B cell (primary cell): ENCODE measurements around the gene ARHGAP26. TPM values are rescaled to one million over a fixed set of nuclear protein-coding genes. Genes with fewer than 3 reads are reported as not detected.

ENCODE experiments used
- ATAC-seq: fragments of 200-7000 bp; cut with Tn5 transposase; one replicate; pipeline ENCODE4 v1.10.0; 2021; ENCODE audit warnings: low read depth, mild to moderate bottlenecking, moderate number of reproducible peaks, moderate library complexity
- CTCF ChIA-PET: fragments of 350-600 bp; sonication (Branson Sonifier 250); formaldehyde crosslinking; loops from one replicate; lab custom pipeline; 2021; ENCODE audit warnings: antibody characterized with exemption, inconsistent platforms; lab: Charles Lee
- POLR2A ChIA-PET: fragments of 350-600 bp; sonication (Branson Sonifier 250); formaldehyde crosslinking; loops from one replicate; lab custom pipeline; 2021; ENCODE audit warnings: antibody characterized with exemption; lab: Charles Lee
- DNase-seq: peaks from one replicate; pipeline ENCODE4 v3.0.0; 2013
- H2AFZ ChIP-seq: 2 replicates; pipeline ENCODE4 v1.6.1; 2012; ENCODE audit warnings: mild to moderate bottlenecking, low read depth, low read length; ENCODE audit not compliant: insufficient read depth, poor library complexity, severe bottlenecking
- H3K27ac ChIP-seq, 2 donors: 1 replicate in 1 of 2; 2 replicates in 1 of 2; pipeline ENCODE4 v1.5.1; 2012 to 2013; ENCODE audit warnings: low read length in 2 of 2, mild to moderate bottlenecking in 2 of 2, moderate library complexity in 1 of 2
- H3K27me3 ChIP-seq, 4 experiments: fragments of 200-600 bp in 1 of 4; sonication (generic) in 1 of 4; replicated peaks in 1 of 4; 1 replicate in 2 of 4; 2 replicates in 2 of 4; pipeline versions ENCODE4 v1.6.1 to v1.7.0; 2013 to 2016; ENCODE audit warnings: low read length in 3 of 4, mild to moderate bottlenecking in 2 of 4, mixed read lengths in 1 of 4, moderate library complexity in 1 of 4; ENCODE audit not compliant: insufficient read depth in 4 of 4, control insufficient read depth in 3 of 4; ENCODE audit errors: control extremely low read depth in 1 of 4
- H3K36me3 ChIP-seq, 2 experiments: replicated peaks in 1 of 2; 1 replicate in 1 of 2; 2 replicates in 1 of 2; pipeline versions ENCODE4 v1.6.1 to v1.7.1; 2013; ENCODE audit warnings: low read length in 1 of 2; ENCODE audit not compliant: insufficient read depth in 2 of 2, control insufficient read depth in 1 of 2; ENCODE audit errors: control extremely low read depth in 1 of 2, extremely low read depth in 1 of 2
- H3K4me1 ChIP-seq, 2 donors: fragments of 200-600 bp in 1 of 2; sonication (generic) in 1 of 2; 1 replicate in 1 of 2; 2 replicates in 1 of 2; pipeline versions ENCODE4 v1.5.1 to v1.6.1; 2013 to 2017; ENCODE audit warnings: low read length in 2 of 2; ENCODE audit not compliant: control insufficient read depth in 2 of 2, insufficient read depth in 2 of 2
- H3K4me2 ChIP-seq: replicated peaks from 2 replicates; pipeline ENCODE3; 2012; ENCODE audit warnings: mild to moderate bottlenecking, low read depth, low read length; ENCODE audit not compliant: poor library complexity, severe bottlenecking
- H3K4me3 ChIP-seq, 5 experiments: fragments of 200-600 bp in 1 of 5; sonication (generic) in 1 of 5; 1 replicate in 3 of 5; 2 replicates in 2 of 5; pipeline versions ENCODE4 v1.5.1 to v1.7.0; 2011 to 2016; ENCODE audit warnings: low read length in 4 of 5, mild to moderate bottlenecking in 4 of 5, low read depth in 2 of 5, control low read depth in 1 of 5, moderate library complexity in 1 of 5; ENCODE audit not compliant: insufficient read depth in 1 of 5; ENCODE audit errors: control extremely low read depth in 1 of 5, extremely low read depth in 1 of 5
- H3K79me2 ChIP-seq: fragments of 200-600 bp; sonication (generic); one replicate; pipeline ENCODE4 v1.6.0; 2016; ENCODE audit warnings: low read length; ENCODE audit not compliant: control insufficient read depth, insufficient read depth
- H3K9ac ChIP-seq: fragments of 200-600 bp; sonication (generic); 2 replicates; pipeline ENCODE4 v1.6.1; 2017; ENCODE audit warnings: mild to moderate bottlenecking, low read length, moderate library complexity
- H3K9me3 ChIP-seq, 3 donors: one replicate each; pipeline versions ENCODE4 v1.6.1 to v1.7.1; 2013; ENCODE audit warnings: low read length in 2 of 3; ENCODE audit not compliant: control insufficient read depth in 2 of 3, insufficient read depth in 1 of 3; ENCODE audit errors: control extremely low read depth in 1 of 3
- H4K20me1 ChIP-seq: 2 replicates; pipeline ENCODE4 v1.6.0; 2012; ENCODE audit warnings: mild to moderate bottlenecking, low read length; ENCODE audit not compliant: insufficient read depth, control insufficient read depth, poor library complexity, severe bottlenecking
- H3K27ac Mint-ChIP-seq: one replicate; pipeline ENCODE4 v1.8.0; 2021; ENCODE audit warnings: mixed read lengths
- H3K27me3 Mint-ChIP-seq: one replicate; pipeline ENCODE4 v1.8.0; 2021; ENCODE audit warnings: mixed read lengths
- H3K4me1 Mint-ChIP-seq: one replicate; pipeline ENCODE4 v1.8.0; 2021; ENCODE audit warnings: mixed read lengths
- H3K4me3 Mint-ChIP-seq: one replicate; pipeline ENCODE4 v1.8.0; 2021; ENCODE audit warnings: mixed read lengths
- H3K9me3 Mint-ChIP-seq: one replicate; pipeline ENCODE4 v1.8.0; 2022; ENCODE audit warnings: mixed read lengths; ENCODE audit not compliant: insufficient read depth
- CTCF ChIP-seq: fragments of 200-600 bp; IDR thresholded peaks from one replicate; pipeline ENCODE4 v1.8.0; 2022; ENCODE audit warnings: antibody characterized with exemption, mild to moderate bottlenecking
- EZH2 ChIP-seq: IDR thresholded peaks from 2 replicates; pipeline ENCODE4 v1.6.1; 2012; ENCODE audit warnings: borderline replicate concordance, low read depth, mild to moderate bottlenecking, moderate library complexity, low read length; ENCODE audit not compliant: insufficient read depth, poor library complexity, severe bottlenecking
- WGBS: methylation state at CpG from one replicate; pipeline ENCODE4 v1.1.5; 2013; ENCODE audit warnings: missing lambda C conversion rate; ENCODE audit not compliant: insufficient coverage; 5-methylcytosine and 5-hydroxymethylcytosine counted together
- intact Hi-C: fragments of 100-400 bp; cut with micrococcal nuclease; formaldehyde crosslinking; loops from one replicate; pipeline ENCODE4 v1.10.0; 2022
- polyA plus RNA-seq: library from polyadenylated mRNA; depleted of rRNA; stranded (reverse); fragments of >200 nt; gene quantifications from 2 replicates; pipeline ENCODE4 v1.2.3, GENCODE V29; 2012
- total RNA-seq, 2 donors: library from RNA; stranded (reverse); fragments of 120-200 nt in 1 of 2; gene quantifications; 1 replicate in 1 of 2; 2 replicates in 1 of 2; pipeline versions ENCODE4 v1.2.3 to v1.2.4, GENCODE V29; 2013 to 2022

The ARHGAP26 gene
- total and polyA plus RNA-seq, 2 donors (not counting 1 experiment from before 2014, with no cell fraction given): 1.8 to 22.5 TPM

- Mint-ChIP-seq H3K4me3 (no peak overlapping the region), H3K27ac (no peak overlapping the region), H3K9me3 (no peaks in the 10 kb centered on the region), H3K27me3 (no peaks in the 10 kb centered on the region), H3K4me1 (no peaks in the 10 kb centered on the region)
- DNase-seq: peak; percentile 48
- H3K27ac ChIP-seq: no peak overlapping the region
- H3K4me3 ChIP-seq: no peak overlapping the region
- WGBS: 96% methylated on average over 5 of the region's 9 CpGs
- H4K20me1 ChIP-seq: no peaks in the 10 kb centered on the region
- peak; percentile 28 for ATAC-seq
- H3K4me2 ChIP-seq: no peak overlapping the region
- ChIA-PET POLR2A (no interaction called here), CTCF (interaction anchor here (0.6 to 14.1 kb wide), 45 partner anchors 9 to 1282 kb away, joined by 3 to 616 read pairs (median 4); partner anchors contain the start of genes ARHGAP26, KCTD16 and YIPF5)
- H2AFZ ChIP-seq: no peak overlapping the region
- no peaks in the 10 kb centered on the region for H3K9me3 ChIP-seq
- TF ChIP-seq CTCF: peak; percentile 84
- no peak for TF ChIP-seq EZH2
- H3K4me1 ChIP-seq: no peaks in the 10 kb centered on the region
- no peaks in the 10 kb centered on the region for H3K27me3 ChIP-seq
- peaks cover 0 to 2% of the 10 kb centered on the region in 2 experiments for H3K36me3 ChIP-seq
- intact Hi-C loops: loop anchor here (1.0 to 10.0 kb wide), 5 partner anchors 140 to 734 kb away; no protein-coding TSS in a partner anchor
- no peak overlapping the region for H3K9ac ChIP-seq
- H3K79me2 ChIP-seq: no peaks in the 10 kb centered on the region
Measured at GRCh38 chr5:142888469-142889085, 118.4 kb downstream of the ARHGAP26 start.

- CTCF ChIA-PET: interaction anchor here (1.0 to 2.3 kb wide), 4 partner anchors 10 to 179 kb away, joined by 4 to 22 read pairs (median 8); no protein-coding TSS in a partner anchor
- Histone ChIP-seq H2AFZ (no peak overlapping the region), H3K27me3 (no peaks in the 10 kb centered on the region), H3K4me1 (no peaks in the 10 kb centered on the region), H3K27ac (no peak overlapping the region), H3K36me3 (peaks cover 0 to 4% of the 10 kb centered on the region in 2 experiments), H3K79me2 (no peaks in the 10 kb centered on the region), H3K4me3 (no peak overlapping the region), H3K9ac (no peak overlapping the region), H3K9me3 (no peaks in the 10 kb centered on the region), H4K20me1 (no peaks in the 10 kb centered on the region), H3K4me2 (no peak overlapping the region)
- Mint-ChIP-seq H3K4me3 (no peak overlapping the region), H3K4me1 (no peaks in the 10 kb centered on the region), H3K27ac (no peak overlapping the region), H3K9me3 (no peaks in the 10 kb centered on the region), H3K27me3 (no peaks in the 10 kb centered on the region)
- POLR2A ChIA-PET: no interaction called here
- ATAC-seq (no peak), DNase-seq (no peak)
- intact Hi-C loops: no loop called here
- no CpG with 5 or more reads among the region's 3 CpGs for WGBS
- TF ChIP-seq CTCF: no peak
- no peak for TF ChIP-seq EZH2
Measured at GRCh38 chr5:142892021-142892420, 121.8 kb downstream of the ARHGAP26 start.
